A549 (cell line): ENCODE data around the gene SYCP2.

Experiments
- BHLHE40 ChIP-seq: IDR thresholded peaks from 2 replicates; pipeline ENCODE4 v1.6.1; 2012; ENCODE audit warnings: low read depth, low read length, inconsistent platforms
- HDAC2 ChIP-seq: fragments of 200-600 bp; sonication (generic); IDR thresholded peaks from 2 replicates; pipeline ENCODE4 v1.6.1; 2016
- MAZ ChIP-seq: fragments of 150-350 bp; IDR thresholded peaks from 2 replicates; pipeline ENCODE4 v1.6.1; 2014; ENCODE audit warnings: antibody characterized with exemption, low read depth, low read length, borderline replicate concordance
- NR3C1 ChIP-seq: fragments of >200 bp; sonication (Bioruptor Twin); formaldehyde crosslinking; IDR thresholded peaks from 3 replicates; pipeline ENCODE4 v1.6.1; 2017
- ZSCAN20 ChIP-seq: fragments of 250-450 bp; sonication (Bioruptor Pico); IDR thresholded peaks from 2 replicates; pipeline ENCODE4 v1.8.0; 2022; ENCODE audit warnings: mild to moderate bottlenecking, moderate library complexity
- TF ChIP-seq, protein P1 (sequence below): fragments of 150-350 bp; IDR thresholded peaks from 2 replicates; pipeline ENCODE4 v1.6.1; 2014; ENCODE audit warnings: low read depth, mild to moderate bottlenecking, low read length
- TF ChIP-seq, protein P2 (sequence below): IDR thresholded peaks from 2 replicates; pipeline ENCODE4 v1.6.1; 2012
- TF ChIP-seq, protein P3 (sequence below): fragments of 450-650 bp; IDR thresholded peaks from 2 replicates; pipeline ENCODE4 v1.6.1; 2014; ENCODE audit warnings: antibody characterized with exemption
- TF ChIP-seq, protein P4 (sequence below): fragments of 250-450 bp; sonication (Bioruptor Pico); IDR thresholded peaks from 2 replicates; pipeline ENCODE4 v1.5.0; 2021; ENCODE audit warnings: mild to moderate bottlenecking, moderate library complexity, borderline replicate concordance
- TF ChIP-seq, protein P5 (sequence below): fragments of >200 bp; sonication (Bioruptor Twin); formaldehyde crosslinking; IDR thresholded peaks from 3 replicates; pipeline ENCODE4 v1.5.1; 2016

DNA sequence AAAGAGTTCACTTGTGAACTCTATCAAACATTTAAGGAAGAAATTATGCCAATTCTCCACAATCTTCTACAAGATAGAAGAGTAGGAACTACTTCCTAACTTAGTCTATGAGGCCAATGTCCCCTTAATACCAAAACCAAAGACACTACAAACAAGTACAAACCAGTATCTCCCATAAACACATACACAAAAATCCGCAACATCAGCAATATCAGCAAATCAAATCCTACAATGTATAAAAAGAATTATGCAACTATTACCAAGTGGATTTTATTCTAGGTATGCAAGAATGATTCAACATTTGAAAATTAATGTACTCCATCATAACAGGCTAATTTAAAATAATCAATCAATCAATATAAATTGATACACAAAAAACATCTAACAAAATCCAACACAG, 45.4 kb downstream of the SYCP2 start:
- TF ChIP-seq, protein P1, sequence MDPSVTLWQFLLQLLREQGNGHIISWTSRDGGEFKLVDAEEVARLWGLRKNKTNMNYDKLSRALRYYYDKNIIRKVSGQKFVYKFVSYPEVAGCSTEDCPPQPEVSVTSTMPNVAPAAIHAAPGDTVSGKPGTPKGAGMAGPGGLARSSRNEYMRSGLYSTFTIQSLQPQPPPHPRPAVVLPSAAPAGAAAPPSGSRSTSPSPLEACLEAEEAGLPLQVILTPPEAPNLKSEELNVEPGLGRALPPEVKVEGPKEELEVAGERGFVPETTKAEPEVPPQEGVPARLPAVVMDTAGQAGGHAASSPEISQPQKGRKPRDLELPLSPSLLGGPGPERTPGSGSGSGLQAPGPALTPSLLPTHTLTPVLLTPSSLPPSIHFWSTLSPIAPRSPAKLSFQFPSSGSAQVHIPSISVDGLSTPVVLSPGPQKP = no peak
- TF ChIP-seq, protein P2, sequence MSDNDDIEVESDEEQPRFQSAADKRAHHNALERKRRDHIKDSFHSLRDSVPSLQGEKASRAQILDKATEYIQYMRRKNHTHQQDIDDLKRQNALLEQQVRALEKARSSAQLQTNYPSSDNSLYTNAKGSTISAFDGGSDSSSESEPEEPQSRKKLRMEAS = no peak
- TF ChIP-seq, protein P3, sequence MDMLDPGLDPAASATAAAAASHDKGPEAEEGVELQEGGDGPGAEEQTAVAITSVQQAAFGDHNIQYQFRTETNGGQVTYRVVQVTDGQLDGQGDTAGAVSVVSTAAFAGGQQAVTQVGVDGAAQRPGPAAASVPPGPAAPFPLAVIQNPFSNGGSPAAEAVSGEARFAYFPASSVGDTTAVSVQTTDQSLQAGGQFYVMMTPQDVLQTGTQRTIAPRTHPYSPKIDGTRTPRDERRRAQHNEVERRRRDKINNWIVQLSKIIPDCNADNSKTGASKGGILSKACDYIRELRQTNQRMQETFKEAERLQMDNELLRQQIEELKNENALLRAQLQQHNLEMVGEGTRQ = no peak
- TF ChIP-seq BHLHE40 (no peak), MAZ (no peak), NR3C1 (no peak), HDAC2 (no peak), ZSCAN20 (CRISPR knock-in tag) (no peak)
- TF ChIP-seq, protein P4, sequence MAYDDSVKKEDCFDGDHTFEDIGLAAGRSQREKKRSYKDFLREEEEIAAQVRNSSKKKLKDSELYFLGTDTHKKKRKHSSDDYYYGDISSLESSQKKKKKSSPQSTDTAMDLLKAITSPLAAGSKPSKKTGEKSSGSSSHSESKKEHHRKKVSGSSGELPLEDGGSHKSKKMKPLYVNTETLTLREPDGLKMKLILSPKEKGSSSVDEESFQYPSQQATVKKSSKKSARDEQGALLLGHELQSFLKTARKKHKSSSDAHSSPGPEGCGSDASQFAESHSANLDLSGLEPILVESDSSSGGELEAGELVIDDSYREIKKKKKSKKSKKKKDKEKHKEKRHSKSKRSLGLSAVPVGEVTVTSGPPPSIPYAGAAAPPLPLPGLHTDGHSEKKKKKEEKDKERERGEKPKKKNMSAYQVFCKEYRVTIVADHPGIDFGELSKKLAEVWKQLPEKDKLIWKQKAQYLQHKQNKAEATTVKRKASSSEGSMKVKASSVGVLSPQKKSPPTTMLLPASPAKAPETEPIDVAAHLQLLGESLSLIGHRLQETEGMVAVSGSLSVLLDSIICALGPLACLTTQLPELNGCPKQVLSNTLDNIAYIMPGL = no peak
- TF ChIP-seq, protein P5, sequence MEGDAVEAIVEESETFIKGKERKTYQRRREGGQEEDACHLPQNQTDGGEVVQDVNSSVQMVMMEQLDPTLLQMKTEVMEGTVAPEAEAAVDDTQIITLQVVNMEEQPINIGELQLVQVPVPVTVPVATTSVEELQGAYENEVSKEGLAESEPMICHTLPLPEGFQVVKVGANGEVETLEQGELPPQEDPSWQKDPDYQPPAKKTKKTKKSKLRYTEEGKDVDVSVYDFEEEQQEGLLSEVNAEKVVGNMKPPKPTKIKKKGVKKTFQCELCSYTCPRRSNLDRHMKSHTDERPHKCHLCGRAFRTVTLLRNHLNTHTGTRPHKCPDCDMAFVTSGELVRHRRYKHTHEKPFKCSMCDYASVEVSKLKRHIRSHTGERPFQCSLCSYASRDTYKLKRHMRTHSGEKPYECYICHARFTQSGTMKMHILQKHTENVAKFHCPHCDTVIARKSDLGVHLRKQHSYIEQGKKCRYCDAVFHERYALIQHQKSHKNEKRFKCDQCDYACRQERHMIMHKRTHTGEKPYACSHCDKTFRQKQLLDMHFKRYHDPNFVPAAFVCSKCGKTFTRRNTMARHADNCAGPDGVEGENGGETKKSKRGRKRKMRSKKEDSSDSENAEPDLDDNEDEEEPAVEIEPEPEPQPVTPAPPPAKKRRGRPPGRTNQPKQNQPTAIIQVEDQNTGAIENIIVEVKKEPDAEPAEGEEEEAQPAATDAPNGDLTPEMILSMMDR = no peak
